H1 (cell line): ENCODE results near the gene PAX7. TPM values are rescaled to one million over a fixed set of nuclear protein-coding genes. Genes with fewer than 3 reads are reported as not detected.

Experiments used
- CTCF ChIA-PET: fragments of 300-600 bp; sonication (Branson Sonifier 250); formaldehyde crosslinking; loops from one replicate; lab custom pipeline; 2021; ENCODE audit not compliant: partially characterized antibody; lab: Charles Lee
- POLR2A ChIA-PET: fragments of 300-600 bp; sonication (Branson Sonifier 250); formaldehyde crosslinking; loops from one replicate; lab custom pipeline; 2021; ENCODE audit warnings: inconsistent platforms; ENCODE audit not compliant: partially characterized antibody; lab: Charles Lee
- DNase-seq, 2 experiments: peaks; one replicate each; pipeline versions ENCODE4 v3.0.0 to v3.0.0-alpha.2; 2010 to 2022; ENCODE audit warnings: low spot score in 2 of 2, low read depth in 1 of 2, mixed read lengths in 1 of 2
- FAIRE-seq: peaks from 2 replicates; lab custom pipeline; 2011; peaks lifted over from hg19 to GRCh38; lab: Jason Lieb, UNC
- H2AFZ ChIP-seq: 2 replicates; pipeline ENCODE4 v1.8.1; 2012; ENCODE audit warnings: low read length, inconsistent platforms
- H2AK5ac ChIP-seq: 2 replicates; pipeline ENCODE4 v1.6.1; 2013; ENCODE audit warnings: low read depth, low read length
- H2BK120ac ChIP-seq: replicated peaks from 2 replicates; pipeline ENCODE3; 2013; ENCODE audit warnings: low read depth, low read length, inconsistent platforms
- H2BK12ac ChIP-seq: 2 replicates; pipeline ENCODE4 v1.6.1; 2013; ENCODE audit warnings: low read depth, low read length
- H2BK15ac ChIP-seq: 2 replicates; pipeline ENCODE4 v1.6.1; 2013; ENCODE audit warnings: low read length
- H2BK20ac ChIP-seq: 2 replicates; pipeline ENCODE4 v1.6.1; 2013; ENCODE audit warnings: low read length
- H2BK5ac ChIP-seq: 2 replicates; pipeline ENCODE4 v1.6.1; 2013; ENCODE audit warnings: low read depth, low read length
- H3K14ac ChIP-seq: 2 replicates; pipeline ENCODE4 v1.6.1; 2013; ENCODE audit warnings: inconsistent platforms; ENCODE audit not compliant: insufficient read length
- H3K18ac ChIP-seq: 2 replicates; pipeline ENCODE4 v1.6.1; 2013; ENCODE audit warnings: low read length; ENCODE audit errors: extremely low read depth
- H3K23ac ChIP-seq: 2 replicates; pipeline ENCODE4 v1.6.1; 2013; ENCODE audit warnings: inconsistent platforms; ENCODE audit not compliant: insufficient read length
- H3K23me2 ChIP-seq: 2 replicates; pipeline ENCODE4 v1.6.1; 2013; ENCODE audit warnings: low read depth, low read length
- H3K27ac ChIP-seq: 2 replicates; pipeline ENCODE4 v1.6.1; 2011; ENCODE audit warnings: low read depth, low read length, inconsistent platforms
- H3K27me3 ChIP-seq, 4 experiments: replicated peaks in 1 of 4; 1 replicate in 1 of 4; 2 replicates in 3 of 4; pipeline versions ENCODE4 v1.6.1 to v1.8.1; 2011 to 2013; ENCODE audit warnings: low read length in 3 of 4, mild to moderate bottlenecking in 3 of 4, inconsistent platforms in 2 of 4, mixed read lengths in 2 of 4, moderate library complexity in 1 of 4; ENCODE audit not compliant: control insufficient read depth in 3 of 4, insufficient read depth in 3 of 4; ENCODE audit errors: extremely low read depth in 1 of 4
- H3K36me3 ChIP-seq, 4 experiments: 2 replicates each; pipeline versions ENCODE4 v1.6.1 to v1.8.1; 2011 to 2013; ENCODE audit warnings: mild to moderate bottlenecking in 4 of 4, low read length in 3 of 4, moderate library complexity in 2 of 4, control low read depth in 1 of 4, inconsistent platforms in 1 of 4; ENCODE audit not compliant: insufficient read depth in 4 of 4, control insufficient read depth in 2 of 4
- H3K4ac ChIP-seq: replicated peaks from 2 replicates; pipeline ENCODE3; 2013; ENCODE audit warnings: low read length, low read depth, mixed read lengths, inconsistent platforms; ENCODE audit not compliant: insufficient read length
- H3K4me1 ChIP-seq, 4 experiments: replicated peaks in 1 of 4; 1 replicate in 1 of 4; 2 replicates in 3 of 4; pipeline versions ENCODE4 v1.6.1 to v1.8.1; 2011 to 2013; ENCODE audit warnings: low read length in 3 of 4, inconsistent platforms in 2 of 4, mixed read lengths in 1 of 4; ENCODE audit not compliant: insufficient read depth in 4 of 4, control insufficient read depth in 3 of 4
- H3K4me2 ChIP-seq, 2 experiments: 2 replicates each; pipeline versions ENCODE4 v1.6.1 to v1.8.1; 2011 to 2013; ENCODE audit warnings: low read depth in 2 of 2, low read length in 2 of 2, control low read depth in 1 of 2, inconsistent platforms in 1 of 2, mild to moderate bottlenecking in 1 of 2; ENCODE audit not compliant: insufficient read depth in 1 of 2
- H3K4me3 ChIP-seq, 4 experiments: fragments of 200-600, 300-600 bp in 1 of 4; sonication (generic), shearing (Covaris generic), sonication (Bioruptor Twin) in 1 of 4; 2 replicates each; pipeline versions ENCODE4 v1.5.1 to v1.8.1; 2011 to 2016; ENCODE audit warnings: low read length in 4 of 4, low read depth in 3 of 4, control low read depth in 2 of 4, inconsistent platforms in 2 of 4, mild to moderate bottlenecking in 2 of 4, mixed read lengths in 1 of 4, moderate library complexity in 1 of 4; ENCODE audit not compliant: insufficient read depth in 2 of 4; ENCODE audit errors: extremely low read depth in 1 of 4
- H3K56ac ChIP-seq: replicated peaks from 2 replicates; pipeline ENCODE3; 2013; ENCODE audit warnings: low read depth, mild to moderate bottlenecking, mixed read lengths, low read length, inconsistent platforms; ENCODE audit not compliant: insufficient read length
- H3K79me1 ChIP-seq: 2 replicates; pipeline ENCODE4 v1.6.1; 2013; ENCODE audit warnings: low read depth, low read length, control low read depth
- H3K79me2 ChIP-seq, 2 experiments: 2 replicates each; pipeline versions ENCODE4 v1.6.1 to v1.8.1; 2012 to 2013; ENCODE audit warnings: low read length in 2 of 2, mild to moderate bottlenecking in 2 of 2, inconsistent platforms in 1 of 2; ENCODE audit not compliant: insufficient read depth in 2 of 2, control insufficient read depth in 1 of 2
- H3K9ac ChIP-seq, 4 experiments: replicated peaks in 1 of 4; 1 replicate in 1 of 4; 2 replicates in 3 of 4; pipeline versions ENCODE4 v1.6.1 to v1.8.1; 2011 to 2013; ENCODE audit warnings: low read depth in 3 of 4, low read length in 3 of 4, control low read depth in 2 of 4, mild to moderate bottlenecking in 2 of 4, moderate library complexity in 2 of 4, inconsistent platforms in 1 of 4; ENCODE audit errors: extremely low read depth in 1 of 4
- H3K9me3 ChIP-seq, 2 experiments: 2 replicates each; pipeline versions ENCODE4 v1.6.1 to v1.8.1; 2012 to 2013; ENCODE audit warnings: mild to moderate bottlenecking in 2 of 2, moderate library complexity in 2 of 2, control low read depth in 1 of 2, inconsistent platforms in 1 of 2, low read depth in 1 of 2, low read length in 1 of 2, mixed read lengths in 1 of 2; ENCODE audit not compliant: insufficient read depth in 2 of 2
- H4K20me1 ChIP-seq, 2 experiments: replicated peaks in 1 of 2; 2 replicates each; pipeline versions ENCODE3 to v1.8.1; 2011 to 2013; ENCODE audit warnings: inconsistent platforms in 2 of 2, low read length in 2 of 2, mild to moderate bottlenecking in 1 of 2; ENCODE audit not compliant: insufficient read depth in 2 of 2, control insufficient read depth in 1 of 2
- H4K5ac ChIP-seq: 2 replicates; pipeline ENCODE4 v1.6.1; 2013; ENCODE audit warnings: low read length, low read depth, mixed read lengths, inconsistent platforms; ENCODE audit not compliant: insufficient read length
- H4K8ac ChIP-seq: 2 replicates; pipeline ENCODE4 v1.8.0; 2013; ENCODE audit warnings: mild to moderate bottlenecking, moderate library complexity, low read length, inconsistent platforms; ENCODE audit not compliant: insufficient read depth; ENCODE audit errors: extremely low read depth
- H4K91ac ChIP-seq: replicated peaks from 2 replicates; pipeline ENCODE3; 2013; ENCODE audit warnings: low read length, mixed read lengths, inconsistent platforms; ENCODE audit not compliant: insufficient read length
- CREB1 ChIP-seq: IDR thresholded peaks from 2 replicates; pipeline ENCODE4 v1.6.1; 2012; ENCODE audit warnings: inconsistent platforms
- HDAC2 ChIP-seq, 2 experiments: fragments of 300-600 bp in 1 of 2; sonication (generic) in 1 of 2; IDR thresholded peaks; 2 replicates each; pipeline ENCODE4 v1.6.1; 2011 to 2012; ENCODE audit warnings: low read depth in 2 of 2, low read length in 2 of 2, mild to moderate bottlenecking in 2 of 2, moderate library complexity in 2 of 2, borderline replicate concordance in 1 of 2, inconsistent platforms in 1 of 2
- MAFK ChIP-seq: IDR thresholded peaks from 2 replicates; pipeline ENCODE4 v1.6.1; 2012; ENCODE audit warnings: low read depth, mild to moderate bottlenecking, improper control_type of control experiment, low read length
- POLR2AphosphoS5 ChIP-seq: IDR thresholded peaks from 2 replicates; pipeline ENCODE4 v1.6.1; 2011; ENCODE audit warnings: low read depth, low read length
- POU5F1 ChIP-seq: IDR thresholded peaks from 2 replicates; pipeline ENCODE4 v1.6.1; 2011; ENCODE audit warnings: low read depth, mild to moderate bottlenecking, low read length, moderate library complexity
- RBBP5 ChIP-seq: IDR thresholded peaks from 2 replicates; pipeline ENCODE4 v1.7.1; 2012; ENCODE audit warnings: low read depth, mild to moderate bottlenecking, inconsistent platforms, low read length, moderate library complexity, borderline replicate concordance
- SIN3A ChIP-seq, 2 experiments: IDR thresholded peaks in 1 of 2; conservative IDR thresholded peaks in 1 of 2; 2 replicates each; pipeline ENCODE4 v1.6.1; 2011 to 2012; ENCODE audit warnings: low read length in 2 of 2, improper control_type of control experiment in 1 of 2, low read depth in 1 of 2, mild to moderate bottlenecking in 1 of 2
- SIX5 ChIP-seq: IDR thresholded peaks from 2 replicates; pipeline ENCODE4 v1.6.1; 2011; ENCODE audit warnings: mild to moderate bottlenecking, low read depth, low read length
- SP2 ChIP-seq: IDR thresholded peaks from 2 replicates; pipeline ENCODE4 v1.6.1; 2012; ENCODE audit warnings: mild to moderate bottlenecking, low read length, inconsistent platforms
- SRF ChIP-seq: IDR thresholded peaks from 2 replicates; pipeline ENCODE4 v1.6.1; 2011; ENCODE audit warnings: mild to moderate bottlenecking, low read depth, low read length, moderate library complexity
- WGBS, 2 experiments: shearing (Covaris generic) in 1 of 2; methylation state at CpG; one replicate each; pipeline versions ENCODE4 v1.1.6 to v1.1.7; 2013 to 2015; ENCODE audit warnings: low lambda C conversion rate in 2 of 2, mixed read lengths in 2 of 2, inconsistent platforms in 1 of 2, low coverage in 1 of 2, missing lambda C conversion rate in 1 of 2; ENCODE audit not compliant: insufficient replicate concordance in 2 of 2, insufficient coverage in 1 of 2, insufficient read length in 1 of 2; ENCODE audit errors: extremely low coverage in 1 of 2, missing lambda C conversion rate in 1 of 2; 5-methylcytosine and 5-hydroxymethylcytosine counted together
- polyA plus RNA-seq, 7 experiments: library from polyadenylated mRNA; depleted of rRNA in 3 of 7; stranded (reverse) in 5 of 7; unstranded in 2 of 7; fragments of >200 nt in 5 of 7; fragments of 200-250 nt in 2 of 7; gene quantifications; 1 replicate in 5 of 7; 2 replicates in 1 of 7; 4 replicates in 1 of 7; pipeline versions ENCODE4 v1.2.1 to v1.2.3, GENCODE V29; 2011 to 2013; ENCODE audit warnings: missing spikeins in 2 of 7, mixed read lengths in 2 of 7
- total RNA-seq: library from RNA; stranded (reverse); fragmentation: NEBNext Ultra II Directional; extraction: Animal tissue kit (Norgen Biotek cat#: 25700); gene quantifications from 2 replicates; pipeline ENCODE4 v1.2.1, GENCODE V29; 2021
- TF ChIP-seq, protein P1 (sequence below), 3 experiments: IDR thresholded peaks; 1 replicate in 2 of 3; 2 replicates in 1 of 3; pipeline versions ENCODE4 v1.5.1 to v1.6.1; 2011; ENCODE audit warnings: low read length in 3 of 3, mild to moderate bottlenecking in 3 of 3, inconsistent platforms in 2 of 3, low read depth in 1 of 3, moderate library complexity in 1 of 3; ENCODE audit not compliant: insufficient read depth in 1 of 3; ENCODE audit errors: control extremely low read depth in 1 of 3
- TF ChIP-seq, protein P2 (sequence below): IDR thresholded peaks from 2 replicates; pipeline ENCODE4 v1.6.1; 2012; ENCODE audit warnings: inconsistent platforms

The PAX7 gene
- total and polyA plus RNA-seq, 2 of the 8 experiments (the other 6 are each of a cell fraction or from before 2014, with no cell fraction given), result not detected

DNA sequence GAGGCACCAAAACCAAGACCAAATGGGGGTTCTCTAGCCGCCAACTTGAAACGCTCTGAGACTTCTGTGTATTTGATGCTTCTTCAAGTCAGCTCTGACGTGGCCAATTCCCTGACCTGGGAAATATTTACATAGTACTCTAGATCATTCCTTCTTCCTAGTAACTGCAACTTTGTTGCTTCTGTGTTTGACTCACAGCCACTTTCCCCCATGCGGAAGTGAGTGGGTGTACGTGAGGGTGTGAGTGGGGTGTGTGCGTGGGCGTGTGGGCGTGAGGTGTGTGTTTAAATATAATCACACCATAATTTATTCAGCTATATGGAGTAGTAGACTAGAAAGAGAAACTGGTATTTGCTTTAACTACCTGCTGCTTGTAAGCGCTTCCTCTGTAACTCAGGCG lies 117.8 kb downstream of the PAX7 start:
- Histone ChIP-seq H2BK5ac (no peak overlapping the region), H3K14ac (no peak overlapping the region), H3K4me3 (no peak overlapping the region), H4K8ac (no peak overlapping the region), H2BK15ac (no peak overlapping the region), H2BK12ac (no peak overlapping the region), H3K9ac (no peak overlapping the region), H3K56ac (no peak overlapping the region), H3K18ac (no peak overlapping the region), H2AK5ac (no peak overlapping the region), H3K4ac (no peak overlapping the region), H3K27me3 (peaks cover 0 to 17% (median 3%) of the 10 kb centered on the region in 4 experiments; a peak in 6 of 7 replicates), H3K9me3 (peaks cover 4% of the 10 kb centered on the region in 2 experiments; a peak in 1 of 4 replicates), H2BK120ac (no peak overlapping the region), H3K79me1 (no peaks in the 10 kb centered on the region), H3K23me2 (peaks cover 4% of the 10 kb centered on the region; the same call in 1 of the 2 replicates), H3K4me1 (no peaks in the 10 kb centered on the region), H3K23ac (no peak overlapping the region), H4K5ac (no peak overlapping the region), H4K20me1 (peaks cover 0 to 1% of the 10 kb centered on the region in 2 experiments), H3K79me2 (no peaks in the 10 kb centered on the region), H3K4me2 (no peak overlapping the region), H3K27ac (no peak overlapping the region), H3K36me3 (no peaks in the 10 kb centered on the region), H4K91ac (no peak overlapping the region), H2BK20ac (no peak overlapping the region), H2AFZ (no peak overlapping the region)
- ChIA-PET CTCF (interaction anchor here (0.6 to 3.7 kb wide), 12 partner anchors 15 to 283 kb away, joined by 3 to 20 read pairs (median 3); no protein-coding TSS in a partner anchor), POLR2A (no interaction called here)
- FAIRE-seq (no peak), DNase-seq (no peak)
- WGBS, 2 experiments, result 80 to 100% methylated on average over 4 to 10 of the region's 10 CpGs
- no peak for TF ChIP-seq SRF
- TF ChIP-seq MAFK, result no peak
- no peak for TF ChIP-seq SIN3A (conservative IDR thresholded peaks at IDR 0.05 in 1 of 2, IDR thresholded peaks at IDR 0.05 in 1 of 2; ENCODE audit: low read depth in 1 of 2, low read length in 2 of 2)
- TF ChIP-seq CREB1, result no peak
- no peak for TF ChIP-seq POU5F1
- TF ChIP-seq POLR2AphosphoS5, result no peak
- TF ChIP-seq SP2, result no peak
- no peak for TF ChIP-seq RBBP5
- TF ChIP-seq, protein P1, sequence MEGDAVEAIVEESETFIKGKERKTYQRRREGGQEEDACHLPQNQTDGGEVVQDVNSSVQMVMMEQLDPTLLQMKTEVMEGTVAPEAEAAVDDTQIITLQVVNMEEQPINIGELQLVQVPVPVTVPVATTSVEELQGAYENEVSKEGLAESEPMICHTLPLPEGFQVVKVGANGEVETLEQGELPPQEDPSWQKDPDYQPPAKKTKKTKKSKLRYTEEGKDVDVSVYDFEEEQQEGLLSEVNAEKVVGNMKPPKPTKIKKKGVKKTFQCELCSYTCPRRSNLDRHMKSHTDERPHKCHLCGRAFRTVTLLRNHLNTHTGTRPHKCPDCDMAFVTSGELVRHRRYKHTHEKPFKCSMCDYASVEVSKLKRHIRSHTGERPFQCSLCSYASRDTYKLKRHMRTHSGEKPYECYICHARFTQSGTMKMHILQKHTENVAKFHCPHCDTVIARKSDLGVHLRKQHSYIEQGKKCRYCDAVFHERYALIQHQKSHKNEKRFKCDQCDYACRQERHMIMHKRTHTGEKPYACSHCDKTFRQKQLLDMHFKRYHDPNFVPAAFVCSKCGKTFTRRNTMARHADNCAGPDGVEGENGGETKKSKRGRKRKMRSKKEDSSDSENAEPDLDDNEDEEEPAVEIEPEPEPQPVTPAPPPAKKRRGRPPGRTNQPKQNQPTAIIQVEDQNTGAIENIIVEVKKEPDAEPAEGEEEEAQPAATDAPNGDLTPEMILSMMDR (IDR thresholded peaks at IDR 0.05; ENCODE audit: control extremely low read depth in 1 of 3, insufficient read depth in 1 of 3, low read depth in 1 of 3, low read length in 3 of 3), result no peak
- no peak for TF ChIP-seq HDAC2 (IDR thresholded peaks at IDR 0.05; ENCODE audit: borderline replicate concordance in 1 of 2, low read depth in 2 of 2, low read length in 2 of 2)
- TF ChIP-seq SIX5, result no peak
- TF ChIP-seq, protein P2, sequence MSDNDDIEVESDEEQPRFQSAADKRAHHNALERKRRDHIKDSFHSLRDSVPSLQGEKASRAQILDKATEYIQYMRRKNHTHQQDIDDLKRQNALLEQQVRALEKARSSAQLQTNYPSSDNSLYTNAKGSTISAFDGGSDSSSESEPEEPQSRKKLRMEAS, result no peak
